Body of pancreas (tissue), 4 donors: ENCODE data around the gene WASF3.

Source experiments
- CTCF ChIP-seq, 7 experiments: fragments of 450-650 bp in 4 of 7; fragments of 200-600 bp in 3 of 7; sonication (generic) in 3 of 7; IDR thresholded peaks; one replicate each; pipeline ENCODE4 v1.5.1; 2016 to 2019; ENCODE audit warnings: antibody characterized with exemption in 7 of 7
- POLR2A ChIP-seq, 3 donors: fragments of 450-650 bp; IDR thresholded peaks; one replicate each; pipeline ENCODE4 v1.6.1; 2016; ENCODE audit warnings: antibody characterized with exemption in 3 of 3, mild to moderate bottlenecking in 2 of 3

DNA sequence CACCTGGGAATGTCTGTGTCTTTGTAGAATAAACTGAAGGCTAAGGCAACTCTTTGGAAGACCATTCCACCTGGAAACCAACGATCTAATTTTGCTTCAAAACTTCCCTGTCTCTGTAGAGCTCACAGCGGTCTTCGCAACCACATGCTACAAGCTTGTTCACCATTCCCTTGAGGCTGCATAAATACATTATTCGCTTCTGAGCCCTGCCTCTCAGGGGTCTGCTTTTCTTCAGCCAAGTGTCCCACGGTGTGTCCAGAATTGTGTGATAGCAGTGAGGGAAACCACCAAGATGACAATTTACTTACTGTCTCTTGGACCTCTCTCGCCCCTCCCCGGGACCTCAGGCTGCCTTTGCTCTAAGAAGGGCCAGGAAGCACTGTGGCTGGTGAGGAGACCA lies 152.0 kb downstream of the WASF3 start:
- TF ChIP-seq CTCF (IDR thresholded peaks at IDR 0.05) (no peak), POLR2A (IDR thresholded peaks at IDR 0.05) (no peak)
